HEK293 (cell line): ENCODE results near the gene PERM1.

ENCODE experiments used
- ATF2 ChIP-seq: fragments of 450-650 bp; formaldehyde crosslinking; IDR thresholded peaks from 2 replicates; pipeline ENCODE4 v1.5.1; 2016; ENCODE audit warnings: missing biosample characterization, missing genetic modification characterization, low read depth
- HIC1 ChIP-seq: fragments of 450-650 bp; formaldehyde crosslinking; IDR thresholded peaks from 2 replicates; pipeline ENCODE4 v1.5.1; 2016; ENCODE audit warnings: missing biosample characterization, missing genetic modification characterization
- RBAK ChIP-seq: fragments of 450-650 bp; formaldehyde crosslinking; IDR thresholded peaks from 2 replicates; pipeline ENCODE4 v1.5.1; 2016; ENCODE audit warnings: missing biosample characterization, missing genetic modification characterization
- SETDB1 ChIP-seq: IDR thresholded peaks from one replicate; pipeline ENCODE4 v1.6.1; 2017; ENCODE audit warnings: mild to moderate bottlenecking, low read length, moderate library complexity, mixed read lengths; ENCODE audit not compliant: insufficient read length
- ZBTB10 ChIP-seq: fragments of 450-650 bp; formaldehyde crosslinking; IDR thresholded peaks from 2 replicates; pipeline ENCODE4 v1.5.1; 2016; ENCODE audit warnings: missing biosample characterization, missing genetic modification characterization
- ZBTB20 ChIP-seq: fragments of 450-650 bp; formaldehyde crosslinking; IDR thresholded peaks from 2 replicates; pipeline ENCODE4 v1.5.1; 2016; ENCODE audit warnings: missing biosample characterization, missing genetic modification characterization
- ZIC2 ChIP-seq: fragments of 450-650 bp; formaldehyde crosslinking; IDR thresholded peaks from 2 replicates; pipeline ENCODE4 v1.5.1; 2016; ENCODE audit warnings: missing biosample characterization, missing genetic modification characterization
- ZNF132 ChIP-seq: fragments of 450-650 bp; formaldehyde crosslinking; IDR thresholded peaks from 2 replicates; pipeline ENCODE4 v1.5.1; 2017; ENCODE audit warnings: missing biosample characterization, missing genetic modification characterization, borderline replicate concordance
- ZNF26 ChIP-seq: fragments of 450-650 bp; formaldehyde crosslinking; IDR thresholded peaks from 2 replicates; pipeline ENCODE4 v1.5.1; 2016; ENCODE audit warnings: missing biosample characterization, missing genetic modification characterization
- ZNF391 ChIP-seq: fragments of 450-650 bp; formaldehyde crosslinking; IDR thresholded peaks from 2 replicates; pipeline ENCODE4 v1.5.1; 2016; ENCODE audit warnings: low read depth, missing biosample characterization, missing genetic modification characterization, borderline replicate concordance
- ZNF398 ChIP-seq: fragments of 450-650 bp; formaldehyde crosslinking; IDR thresholded peaks from 2 replicates; pipeline ENCODE4 v1.5.1; 2017; ENCODE audit warnings: missing biosample characterization, missing genetic modification characterization
- ZNF426 ChIP-seq: fragments of 450-650 bp; formaldehyde crosslinking; IDR thresholded peaks from 2 replicates; pipeline ENCODE4 v1.5.1; 2017; ENCODE audit warnings: missing biosample characterization, missing genetic modification characterization, mild to moderate bottlenecking, inconsistent platforms, moderate library complexity
- ZNF518A ChIP-seq: fragments of 450-650 bp; formaldehyde crosslinking; conservative IDR thresholded peaks from 2 replicates; pipeline ENCODE4 v1.5.1; 2016; ENCODE audit warnings: low read depth, missing biosample characterization, missing genetic modification characterization
- ZNF561 ChIP-seq: fragments of 450-650 bp; IDR thresholded peaks from 2 replicates; pipeline ENCODE4 v1.5.1; 2018; ENCODE audit warnings: missing biosample characterization, missing genetic modification characterization, borderline replicate concordance
- ZNF639 ChIP-seq: fragments of 450-650 bp; formaldehyde crosslinking; IDR thresholded peaks from 2 replicates; pipeline ENCODE4 v1.5.1; 2016; ENCODE audit warnings: missing biosample characterization, missing genetic modification characterization
- ZNF658 ChIP-seq: fragments of 450-650 bp; formaldehyde crosslinking; IDR thresholded peaks from 2 replicates; pipeline ENCODE4; 2016; ENCODE audit warnings: missing biosample characterization, missing genetic modification characterization
- ZNF692 ChIP-seq: fragments of 450-650 bp; formaldehyde crosslinking; IDR thresholded peaks from 2 replicates; pipeline ENCODE4 v1.5.1; 2016; ENCODE audit warnings: missing biosample characterization, missing genetic modification characterization
- ZNF777 ChIP-seq: fragments of 450-650 bp; formaldehyde crosslinking; IDR thresholded peaks from 2 replicates; pipeline ENCODE4 v1.5.1; 2017; ENCODE audit warnings: missing biosample characterization, missing genetic modification characterization, borderline replicate concordance
- ZNF830 ChIP-seq: fragments of 450-650 bp; IDR thresholded peaks from 2 replicates; pipeline ENCODE4 v1.5.0; 2018; ENCODE audit warnings: missing biosample characterization, missing genetic modification characterization, low read depth, mild to moderate bottlenecking, moderate library complexity

The PERM1 gene

GRCh38 chr1:958823-959730 is 22.8 kb downstream of the PERM1 start, which contains the start of gene NOC2L (continued):
- TF ChIP-seq ZNF692 (tag by site-specific recombination): peak; percentile 82; the same call in 1 of the 2 replicates
- no peak for TF ChIP-seq ZNF561 (tag by site-specific recombination)
- TF ChIP-seq ZNF132 (tag by site-specific recombination): no peak
- no peak for TF ChIP-seq ATF2
- no peak for TF ChIP-seq ZNF26
- TF ChIP-seq ZNF777 (tag by site-specific recombination): no peak
- no peak for TF ChIP-seq ZNF658 (tag by site-specific recombination)
- TF ChIP-seq ZNF830 (tag by site-specific recombination): no peak
- TF ChIP-seq ZNF518A (tag by site-specific recombination): no peak
- TF ChIP-seq ZNF639 (tag by site-specific recombination): 0 out of 2 replicates have a peak, but pooled peaks have one; percentile 32
- no peak for TF ChIP-seq ZNF398
- no peak for TF ChIP-seq ZBTB20
- TF ChIP-seq SETDB1: no peak
- TF ChIP-seq ZBTB10 (tag by site-specific recombination): peak; percentile 70
- TF ChIP-seq ZIC2: peak; percentile 51; the same call in 1 of the 2 replicates
- no peak for TF ChIP-seq ZNF426
- no peak for TF ChIP-seq RBAK (tag by site-specific recombination)
- no peak for TF ChIP-seq ZNF391 (tag by site-specific recombination)
- no peak for TF ChIP-seq HIC1 (tag by site-specific recombination)
